ENCODE results near the gene UBE2D4. TPM values are rescaled to one million over a fixed set of nuclear protein-coding genes. Genes with fewer than 3 reads are reported as not detected.
A peak's percentile ranks its signal among the peaks of the same experiment; 100 is the strongest.
"Not testable (repeated sequence)": the region's sequence is repeated elsewhere in the genome, so short reads cannot be mapped to it uniquely, and the experiment has no call there.

UBE2D4 gene
- total RNA-seq, 1 donor from 2014 or later = 21.3 TPM

GRCh38 chr7:43891069-43891955 lies 34.9 kb upstream of the UBE2D4 start:
- Histone ChIP-seq H3K4me1 (peaks cover 18% of the 10 kb centered on the region), H3K27me3 (ENCODE audit: low read depth) (no peaks in the 10 kb centered on the region), H3K4me3 (no peak overlapping the region), H3K9me3 (no peaks in the 10 kb centered on the region), H3K36me3 (peaks cover 14% of the 10 kb centered on the region), H3K27ac (no peak overlapping the region)
- TF ChIP-seq CTCF (IDR thresholded peaks at IDR 0.05) = no peak
- ATAC-seq = no peak
- intact Hi-C loops (cut with DNase I) = no loop called here
- no peak for DNase-seq

DNA sequence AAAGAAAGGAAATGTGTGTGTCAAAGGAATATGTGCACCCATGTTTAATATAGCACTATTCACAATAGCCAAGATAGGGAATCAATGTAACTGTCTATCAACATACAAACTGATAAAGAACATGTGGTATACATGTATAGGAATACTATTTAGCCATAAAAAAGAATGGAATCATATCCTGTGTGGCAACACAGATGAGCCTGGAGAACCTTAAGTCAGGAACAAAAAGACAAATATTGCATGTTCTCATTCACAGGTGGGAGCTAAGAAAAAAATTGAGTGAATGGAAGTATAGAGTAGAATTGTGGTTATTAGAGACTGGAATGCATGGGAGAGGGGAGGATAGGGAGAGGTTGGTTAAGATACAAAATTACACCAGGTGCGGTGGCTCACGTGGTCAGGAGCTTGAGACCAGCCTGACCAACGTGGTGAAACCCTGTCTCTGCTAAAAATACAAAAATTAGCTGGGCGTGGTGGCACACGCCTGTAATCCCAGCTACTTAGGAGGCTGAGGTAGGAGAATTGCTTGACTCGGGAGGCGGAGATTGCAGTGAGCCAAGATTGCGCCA lies 30.3 kb upstream of the UBE2D4 start:
- no peak overlapping the region for H3K27ac ChIP-seq
- H3K9me3 ChIP-seq = no peaks in the 10 kb centered on the region
- DNase-seq (no peak), ATAC-seq (no peak)
- no peak overlapping the region for H3K4me3 ChIP-seq
- H3K27me3 ChIP-seq (ENCODE audit: low read depth) = no peaks in the 10 kb centered on the region
- H3K36me3 ChIP-seq = no peaks in the 10 kb centered on the region
- intact Hi-C loops (cut with DNase I) = no loop called here
- H3K4me1 ChIP-seq = peaks cover 10% of the 10 kb centered on the region
- no peak for TF ChIP-seq CTCF (IDR thresholded peaks at IDR 0.05)

GRCh38 chr7:43898571-43898970 lies 27.7 kb upstream of the UBE2D4 start:
- intact Hi-C loops (cut with DNase I); H3K4me3 ChIP-seq; H3K27ac ChIP-seq; H3K36me3 ChIP-seq; ATAC-seq; H3K9me3 ChIP-seq; H3K4me1 ChIP-seq; H3K27me3 ChIP-seq (ENCODE audit: low read depth); DNase-seq: not testable (repeated sequence)

DNA sequence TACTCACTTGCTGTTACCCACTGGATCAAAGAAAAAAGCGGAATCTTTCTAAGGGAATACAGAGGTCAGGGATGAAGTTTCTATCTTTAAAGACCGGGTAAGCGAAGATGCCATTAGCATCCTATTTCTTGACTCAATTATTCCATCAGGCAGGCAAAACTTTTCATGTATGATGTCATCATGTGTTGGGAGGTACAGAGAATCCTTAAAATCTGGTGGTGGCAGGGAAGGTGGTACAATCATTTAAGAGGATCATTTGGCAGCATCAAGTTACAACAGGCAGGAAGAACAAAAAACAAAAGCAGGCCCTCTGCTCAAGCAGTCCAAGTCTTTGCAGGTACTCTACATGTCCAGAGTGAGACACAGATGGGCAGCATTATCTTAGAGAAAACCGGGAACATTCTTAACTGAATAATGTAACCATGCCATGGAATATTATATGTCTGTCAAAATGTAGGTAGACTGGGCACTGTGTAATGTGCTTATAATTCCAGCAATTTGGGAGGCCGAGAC lies 23.6 kb upstream of the UBE2D4 start:
- no peaks in the 10 kb centered on the region for H3K27me3 ChIP-seq (ENCODE audit: low read depth)
- no peak for DNase-seq
- TF ChIP-seq CTCF (IDR thresholded peaks at IDR 0.05) = no peak
- no peak overlapping the region for H3K27ac ChIP-seq
- H3K36me3 ChIP-seq = no peaks in the 10 kb centered on the region
- no peak overlapping the region for H3K4me3 ChIP-seq
- no peaks in the 10 kb centered on the region for H3K9me3 ChIP-seq
- intact Hi-C loops (cut with DNase I) = no loop called here
- ATAC-seq = no peak
- peaks cover 28% of the 10 kb centered on the region for H3K4me1 ChIP-seq

DNA sequence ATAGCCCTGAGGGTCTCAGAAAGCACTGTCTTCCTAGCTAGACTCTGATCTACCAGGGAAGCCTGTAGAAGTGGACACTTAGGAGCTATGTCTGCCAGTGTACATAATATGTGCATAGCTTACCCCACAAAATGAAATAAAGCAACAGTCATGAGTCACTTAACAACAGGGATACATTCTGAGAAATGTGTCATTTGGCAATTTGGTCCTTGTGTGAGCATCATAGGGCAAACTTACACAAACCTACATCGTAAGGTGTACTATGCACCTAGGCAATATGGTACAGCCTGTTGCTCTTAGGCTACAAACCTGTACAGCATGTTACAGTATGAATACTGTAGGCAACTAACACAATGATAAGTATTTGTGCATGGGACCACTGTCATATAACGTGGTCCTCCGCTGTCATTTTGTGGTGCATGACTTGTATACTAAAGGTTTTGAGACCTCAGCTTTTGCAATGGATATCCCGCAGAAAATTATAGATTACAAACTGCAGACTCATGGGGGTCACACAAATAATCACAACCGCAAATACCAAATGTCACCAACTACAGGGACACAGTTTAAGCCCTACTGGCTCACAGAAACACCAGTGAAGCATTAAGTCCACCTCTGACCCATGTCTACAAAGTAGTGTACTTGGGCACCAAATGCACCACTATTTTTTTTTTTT lies 21.6 kb upstream of the UBE2D4 start:
- ATAC-seq = no peak
- Histone ChIP-seq H3K36me3 (no peaks in the 10 kb centered on the region), H3K4me3 (peak overlapping the region; percentile 78), H3K9me3 (no peaks in the 10 kb centered on the region), H3K27me3 (ENCODE audit: low read depth) (no peaks in the 10 kb centered on the region), H3K4me1 (peaks cover 28% of the 10 kb centered on the region), H3K27ac (peak overlapping the region; percentile 84)
- no peak for DNase-seq
- intact Hi-C loops (cut with DNase I) = no loop called here
- TF ChIP-seq CTCF (IDR thresholded peaks at IDR 0.05) = no peak
